Measurements from ENCODE around the gene REEP5. TPM values are rescaled to one million over a fixed set of nuclear protein-coding genes. Genes with fewer than 3 reads are reported as not detected.

Gene REEP5
- total and polyA plus RNA-seq, 2 of the 8 experiments (the other 6 are each of a cell fraction or from before 2014, with no cell fraction given): 58.3 to 94.3 TPM

DNA sequence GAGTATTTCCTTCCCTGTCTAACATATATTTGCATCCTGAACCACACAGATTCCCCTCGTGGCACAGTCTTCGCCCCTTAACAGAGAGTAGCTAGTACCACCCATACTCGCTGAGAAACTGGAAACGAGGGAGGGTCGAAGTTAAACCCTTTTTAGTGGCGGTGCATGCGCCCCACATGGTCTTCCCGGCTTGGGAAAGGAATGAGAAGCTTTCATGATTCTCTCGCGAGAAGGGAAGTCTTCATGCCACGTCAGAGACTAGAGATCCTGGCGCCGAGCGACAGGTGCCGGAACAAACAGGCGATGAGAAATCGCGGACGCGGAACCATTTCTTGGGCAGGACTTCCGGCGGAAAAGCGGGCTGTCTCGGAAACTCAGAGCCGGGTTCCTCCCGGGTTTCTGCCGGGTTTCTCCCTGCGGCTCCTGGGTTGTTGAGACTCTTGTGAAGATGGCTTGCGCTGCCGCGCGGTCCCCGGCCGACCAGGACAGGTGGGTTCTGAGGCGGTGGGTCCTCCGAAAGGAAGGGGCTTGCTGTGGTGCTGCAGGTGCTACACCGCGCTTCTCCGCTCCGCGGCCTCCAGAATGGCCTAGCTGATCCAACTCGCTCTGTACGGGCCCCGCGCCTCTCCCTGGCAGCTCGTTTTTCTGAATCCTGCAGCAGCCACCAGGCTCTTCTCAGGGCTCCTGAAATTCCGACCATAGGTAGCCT is 60.9 kb downstream of the REEP5 start, which contains the start of gene SRP19 (continued):
- TF ChIP-seq, protein P1, sequence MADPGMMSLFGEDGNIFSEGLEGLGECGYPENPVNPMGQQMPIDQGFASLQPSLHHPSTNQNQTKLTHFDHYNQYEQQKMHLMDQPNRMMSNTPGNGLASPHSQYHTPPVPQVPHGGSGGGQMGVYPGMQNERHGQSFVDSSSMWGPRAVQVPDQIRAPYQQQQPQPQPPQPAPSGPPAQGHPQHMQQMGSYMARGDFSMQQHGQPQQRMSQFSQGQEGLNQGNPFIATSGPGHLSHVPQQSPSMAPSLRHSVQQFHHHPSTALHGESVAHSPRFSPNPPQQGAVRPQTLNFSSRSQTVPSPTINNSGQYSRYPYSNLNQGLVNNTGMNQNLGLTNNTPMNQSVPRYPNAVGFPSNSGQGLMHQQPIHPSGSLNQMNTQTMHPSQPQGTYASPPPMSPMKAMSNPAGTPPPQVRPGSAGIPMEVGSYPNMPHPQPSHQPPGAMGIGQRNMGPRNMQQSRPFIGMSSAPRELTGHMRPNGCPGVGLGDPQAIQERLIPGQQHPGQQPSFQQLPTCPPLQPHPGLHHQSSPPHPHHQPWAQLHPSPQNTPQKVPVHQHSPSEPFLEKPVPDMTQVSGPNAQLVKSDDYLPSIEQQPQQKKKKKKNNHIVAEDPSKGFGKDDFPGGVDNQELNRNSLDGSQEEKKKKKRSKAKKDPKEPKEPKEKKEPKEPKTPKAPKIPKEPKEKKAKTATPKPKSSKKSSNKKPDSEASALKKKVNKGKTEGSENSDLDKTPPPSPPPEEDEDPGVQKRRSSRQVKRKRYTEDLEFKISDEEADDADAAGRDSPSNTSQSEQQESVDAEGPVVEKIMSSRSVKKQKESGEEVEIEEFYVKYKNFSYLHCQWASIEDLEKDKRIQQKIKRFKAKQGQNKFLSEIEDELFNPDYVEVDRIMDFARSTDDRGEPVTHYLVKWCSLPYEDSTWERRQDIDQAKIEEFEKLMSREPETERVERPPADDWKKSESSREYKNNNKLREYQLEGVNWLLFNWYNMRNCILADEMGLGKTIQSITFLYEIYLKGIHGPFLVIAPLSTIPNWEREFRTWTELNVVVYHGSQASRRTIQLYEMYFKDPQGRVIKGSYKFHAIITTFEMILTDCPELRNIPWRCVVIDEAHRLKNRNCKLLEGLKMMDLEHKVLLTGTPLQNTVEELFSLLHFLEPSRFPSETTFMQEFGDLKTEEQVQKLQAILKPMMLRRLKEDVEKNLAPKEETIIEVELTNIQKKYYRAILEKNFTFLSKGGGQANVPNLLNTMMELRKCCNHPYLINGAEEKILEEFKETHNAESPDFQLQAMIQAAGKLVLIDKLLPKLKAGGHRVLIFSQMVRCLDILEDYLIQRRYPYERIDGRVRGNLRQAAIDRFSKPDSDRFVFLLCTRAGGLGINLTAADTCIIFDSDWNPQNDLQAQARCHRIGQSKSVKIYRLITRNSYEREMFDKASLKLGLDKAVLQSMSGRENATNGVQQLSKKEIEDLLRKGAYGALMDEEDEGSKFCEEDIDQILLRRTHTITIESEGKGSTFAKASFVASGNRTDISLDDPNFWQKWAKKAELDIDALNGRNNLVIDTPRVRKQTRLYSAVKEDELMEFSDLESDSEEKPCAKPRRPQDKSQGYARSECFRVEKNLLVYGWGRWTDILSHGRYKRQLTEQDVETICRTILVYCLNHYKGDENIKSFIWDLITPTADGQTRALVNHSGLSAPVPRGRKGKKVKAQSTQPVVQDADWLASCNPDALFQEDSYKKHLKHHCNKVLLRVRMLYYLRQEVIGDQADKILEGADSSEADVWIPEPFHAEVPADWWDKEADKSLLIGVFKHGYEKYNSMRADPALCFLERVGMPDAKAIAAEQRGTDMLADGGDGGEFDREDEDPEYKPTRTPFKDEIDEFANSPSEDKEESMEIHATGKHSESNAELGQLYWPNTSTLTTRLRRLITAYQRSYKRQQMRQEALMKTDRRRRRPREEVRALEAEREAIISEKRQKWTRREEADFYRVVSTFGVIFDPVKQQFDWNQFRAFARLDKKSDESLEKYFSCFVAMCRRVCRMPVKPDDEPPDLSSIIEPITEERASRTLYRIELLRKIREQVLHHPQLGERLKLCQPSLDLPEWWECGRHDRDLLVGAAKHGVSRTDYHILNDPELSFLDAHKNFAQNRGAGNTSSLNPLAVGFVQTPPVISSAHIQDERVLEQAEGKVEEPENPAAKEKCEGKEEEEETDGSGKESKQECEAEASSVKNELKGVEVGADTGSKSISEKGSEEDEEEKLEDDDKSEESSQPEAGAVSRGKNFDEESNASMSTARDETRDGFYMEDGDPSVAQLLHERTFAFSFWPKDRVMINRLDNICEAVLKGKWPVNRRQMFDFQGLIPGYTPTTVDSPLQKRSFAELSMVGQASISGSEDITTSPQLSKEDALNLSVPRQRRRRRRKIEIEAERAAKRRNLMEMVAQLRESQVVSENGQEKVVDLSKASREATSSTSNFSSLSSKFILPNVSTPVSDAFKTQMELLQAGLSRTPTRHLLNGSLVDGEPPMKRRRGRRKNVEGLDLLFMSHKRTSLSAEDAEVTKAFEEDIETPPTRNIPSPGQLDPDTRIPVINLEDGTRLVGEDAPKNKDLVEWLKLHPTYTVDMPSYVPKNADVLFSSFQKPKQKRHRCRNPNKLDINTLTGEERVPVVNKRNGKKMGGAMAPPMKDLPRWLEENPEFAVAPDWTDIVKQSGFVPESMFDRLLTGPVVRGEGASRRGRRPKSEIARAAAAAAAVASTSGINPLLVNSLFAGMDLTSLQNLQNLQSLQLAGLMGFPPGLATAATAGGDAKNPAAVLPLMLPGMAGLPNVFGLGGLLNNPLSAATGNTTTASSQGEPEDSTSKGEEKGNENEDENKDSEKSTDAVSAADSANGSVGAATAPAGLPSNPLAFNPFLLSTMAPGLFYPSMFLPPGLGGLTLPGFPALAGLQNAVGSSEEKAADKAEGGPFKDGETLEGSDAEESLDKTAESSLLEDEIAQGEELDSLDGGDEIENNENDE (IDR thresholded peaks at IDR 0.05; ENCODE audit: insufficient replicate concordance, low read length): peak; percentile 56
- TF ChIP-seq POLR2AphosphoS5 (IDR thresholded peaks at IDR 0.05; ENCODE audit: low read depth, low read length) (no peak; the same call in 1 of the 2 replicates), KDM4A (IDR thresholded peaks at IDR 0.05; ENCODE audit: low read depth, low read length, severe bottlenecking) (peak; percentile 36), NRF1 (IDR thresholded peaks at IDR 0.05; ENCODE audit: low read depth, low read length) (no peak), RBBP5 (IDR thresholded peaks at IDR 0.05; ENCODE audit: borderline replicate concordance, low read depth, low read length) (peak; percentile 29; the same call in 1 of the 2 replicates), SP4 (IDR thresholded peaks at IDR 0.05; ENCODE audit: low read length) (no peak), EP300 (IDR thresholded peaks at IDR 0.05; ENCODE audit: borderline replicate concordance in 1 of 2, low read depth in 2 of 2, low read length in 2 of 2) (no peak), TAF1 (IDR thresholded peaks at IDR 0.05; ENCODE audit: low read depth, low read length) (peak; percentile 86), YY1 (IDR thresholded peaks at IDR 0.05; ENCODE audit: low read depth, low read length) (peak; percentile 63; the same call in 1 of the 2 replicates), BRCA1 (IDR thresholded peaks at IDR 0.05; ENCODE audit: low read depth, low read length) (peak; percentile 93)
